IMR-90 (cell line): ENCODE results near the gene POM121L2. TPM values are rescaled to one million over a fixed set of nuclear protein-coding genes. Genes with fewer than 3 reads are reported as not detected.

ENCODE experiments used
- ATAC-seq: fragments of 200-7000 bp; cut with Tn5 transposase; 2 replicates; pipeline ENCODE4 v1.9.1; 2020; ENCODE audit warnings: low read depth, mild to moderate bottlenecking, moderate library complexity
- BruUV-seq: library from RNA; stranded (reverse); fragments of 400-500 nt; replicated peaks from 2 replicates; lab custom pipeline; 2021; lab: Mats Ljungman, UMichigan
- CTCF ChIA-PET: fragments of 300-600 bp; formaldehyde crosslinking; extraction: SDS; loops from one replicate; lab custom pipeline; 2021; ENCODE audit warnings: antibody characterized with exemption; lab: Yijun Ruan, JAX
- POLR2A ChIA-PET: fragments of 300-600 bp; sonication (Branson Sonifier 250); formaldehyde crosslinking; loops from one replicate; lab custom pipeline; 2022; ENCODE audit warnings: antibody characterized with exemption; ENCODE audit not compliant: unreplicated experiment; lab: Charles Lee
- DNase-seq: peaks from one replicate; pipeline ENCODE4 v3.0.0; 2013
- H2AFZ ChIP-seq: replicated peaks from 2 replicates; pipeline ENCODE3; 2013; ENCODE audit warnings: low read length, mild to moderate bottlenecking; ENCODE audit not compliant: poor library complexity
- H2AK5ac ChIP-seq: 2 replicates; pipeline ENCODE4 v1.6.1; 2013; ENCODE audit warnings: low read depth, low read length, inconsistent platforms
- H2AK9ac ChIP-seq: replicated peaks from 2 replicates; pipeline ENCODE3; 2013; ENCODE audit warnings: mild to moderate bottlenecking, low read depth, low read length, moderate library complexity; ENCODE audit not compliant: poor library complexity
- H2BK120ac ChIP-seq: 2 replicates; pipeline ENCODE4 v1.6.1; 2013; ENCODE audit warnings: low read depth, low read length, inconsistent platforms
- H2BK15ac ChIP-seq: 3 replicates; pipeline ENCODE4 v1.6.1; 2013; ENCODE audit warnings: low read depth, low read length, inconsistent platforms
- H2BK20ac ChIP-seq: 2 replicates; pipeline ENCODE4 v1.6.1; 2013; ENCODE audit warnings: low read depth, mild to moderate bottlenecking, inconsistent platforms, low read length, moderate library complexity
- H2BK5ac ChIP-seq: 2 replicates; pipeline ENCODE4 v1.6.1; 2013; ENCODE audit warnings: mild to moderate bottlenecking, low read depth, low read length, inconsistent platforms; ENCODE audit not compliant: poor library complexity, severe bottlenecking
- H3K14ac ChIP-seq: replicated peaks from 2 replicates; pipeline ENCODE4 v1.6.1; 2013; ENCODE audit warnings: low read depth, low read length, inconsistent platforms
- H3K18ac ChIP-seq: 2 replicates; pipeline ENCODE4 v1.6.1; 2013; ENCODE audit warnings: low read depth, low read length, control low read depth
- H3K23ac ChIP-seq: 2 replicates; pipeline ENCODE4 v1.6.1; 2013; ENCODE audit warnings: low read depth, low read length, inconsistent platforms
- H3K27ac ChIP-seq: 2 replicates; pipeline ENCODE4 v1.5.1; 2013; ENCODE audit warnings: mild to moderate bottlenecking, control low read depth, low read length; ENCODE audit not compliant: insufficient read depth
- H3K27me3 ChIP-seq: 2 replicates; pipeline ENCODE4 v1.6.1; 2013; ENCODE audit warnings: low read length; ENCODE audit not compliant: control insufficient read depth, insufficient read depth
- H3K36me3 ChIP-seq: 2 replicates; pipeline ENCODE4 v1.6.1; 2013; ENCODE audit warnings: low read length, mixed read lengths; ENCODE audit not compliant: control insufficient read depth, insufficient read depth
- H3K4ac ChIP-seq: 2 replicates; pipeline ENCODE4 v1.6.1; 2013; ENCODE audit warnings: low read depth, low read length, inconsistent platforms
- H3K4me1 ChIP-seq: 2 replicates; pipeline ENCODE4 v1.6.1; 2013; ENCODE audit warnings: low read length, mixed read lengths; ENCODE audit not compliant: control insufficient read depth, insufficient read depth
- H3K4me2 ChIP-seq: 2 replicates; pipeline ENCODE4 v1.6.1; 2013; ENCODE audit warnings: low read depth, mild to moderate bottlenecking, control low read depth, low read length, moderate library complexity
- H3K4me3 ChIP-seq: 2 replicates; pipeline ENCODE4 v1.5.1; 2013; ENCODE audit warnings: low read depth, mild to moderate bottlenecking, control low read depth, low read length, moderate library complexity; ENCODE audit not compliant: insufficient read depth
- H3K56ac ChIP-seq: 2 replicates; pipeline ENCODE4 v1.6.1; 2013; ENCODE audit warnings: low read length, inconsistent platforms; ENCODE audit not compliant: insufficient read depth; ENCODE audit errors: extremely low read depth
- H3K79me1 ChIP-seq, 2 experiments: 2 replicates each; pipeline ENCODE4 v1.6.1; 2013; ENCODE audit warnings: low read length in 2 of 2, inconsistent platforms in 1 of 2, low read depth in 1 of 2
- H3K9ac ChIP-seq: 2 replicates; pipeline ENCODE4 v1.6.1; 2013; ENCODE audit warnings: low read depth, low read length, control low read depth
- H3K9me1 ChIP-seq: 2 replicates; pipeline ENCODE4 v1.6.1; 2013; ENCODE audit warnings: low read length, inconsistent platforms; ENCODE audit not compliant: insufficient read depth
- H3K9me3 ChIP-seq: 2 replicates; pipeline ENCODE4 v1.6.1; 2013; ENCODE audit warnings: low read length; ENCODE audit not compliant: control insufficient read depth, insufficient read depth
- H4K20me1 ChIP-seq: 2 replicates; pipeline ENCODE4 v1.6.1; 2013; ENCODE audit warnings: low read length, inconsistent platforms; ENCODE audit not compliant: insufficient read depth
- H4K5ac ChIP-seq: 2 replicates; pipeline ENCODE4 v1.6.1; 2013; ENCODE audit warnings: mild to moderate bottlenecking, low read depth, low read length, control low read depth
- H4K8ac ChIP-seq, 2 experiments: 2 replicates each; pipeline ENCODE4 v1.6.1; 2013; ENCODE audit warnings: low read depth in 2 of 2, low read length in 2 of 2, control low read depth in 1 of 2, inconsistent platforms in 1 of 2
- H4K91ac ChIP-seq: 2 replicates; pipeline ENCODE4 v1.6.1; 2013; ENCODE audit warnings: low read depth, low read length, inconsistent platforms; ENCODE audit not compliant: insufficient read depth
- FOS ChIP-seq: fragments of 150-350 bp; IDR thresholded peaks from 2 replicates; pipeline ENCODE4 v1.6.1; 2016; ENCODE audit warnings: low read depth, low read length
- MAZ ChIP-seq: IDR thresholded peaks from 2 replicates; pipeline ENCODE4 v1.6.1; 2012; ENCODE audit warnings: low read depth, mild to moderate bottlenecking, low read length, improper control_type of control experiment, moderate library complexity, borderline replicate concordance
- MXI1 ChIP-seq: IDR thresholded peaks from 2 replicates; pipeline ENCODE4 v1.6.1; 2012; ENCODE audit warnings: low read depth, mild to moderate bottlenecking, low read length, moderate library complexity, borderline replicate concordance
- NFE2L2 ChIP-seq: fragments of 150-350 bp; IDR thresholded peaks from 2 replicates; pipeline ENCODE4 v1.6.1; 2016; ENCODE audit warnings: low read depth, mild to moderate bottlenecking, low read length
- POLR2A ChIP-seq: IDR thresholded peaks from 2 replicates; pipeline ENCODE4 v1.6.1; 2012; ENCODE audit warnings: mild to moderate bottlenecking, low read depth, low read length
- RAD21 ChIP-seq: IDR thresholded peaks from 2 replicates; pipeline ENCODE4 v1.6.1; 2012; ENCODE audit warnings: low read length, improper control_type of control experiment
- RCOR1 ChIP-seq: IDR thresholded peaks from 2 replicates; pipeline ENCODE4 v1.6.1; 2012; ENCODE audit warnings: mild to moderate bottlenecking, low read length, improper control_type of control experiment; ENCODE audit not compliant: insufficient replicate concordance
- WGBS, 2 experiments: methylation state at CpG; one replicate each; pipeline versions ENCODE4 v1.1.5 to v1.1.7; 2013; ENCODE audit warnings: missing lambda C conversion rate in 2 of 2; ENCODE audit not compliant: insufficient read length in 1 of 2; ENCODE audit errors: extremely low coverage in 2 of 2; 5-methylcytosine and 5-hydroxymethylcytosine counted together
- dilution Hi-C: fragments of 300-500 bp; cut with HindIII; formaldehyde crosslinking; loops from one replicate; pipeline ENCODE4 v1.14.3; 2018; ENCODE audit warnings: low sequenced_read_pairs; ENCODE audit not compliant: unreplicated experiment
- in situ Hi-C: fragments of 300-500 bp; cut with MboI; formaldehyde crosslinking; loops from 3 replicates; pipeline ENCODE4 v1.14.3; 2019; ENCODE audit warnings: low sequenced_read_pairs, inconsistent platforms, mixed read lengths
- intact Hi-C: fragments of 100-400 bp; cut with micrococcal nuclease; formaldehyde crosslinking; loops from 2 replicates; pipeline ENCODE4 v1.10.0; 2022
- polyA plus RNA-seq, 3 experiments: library from polyadenylated mRNA; depleted of rRNA; stranded (reverse); fragments of >200 nt; gene quantifications; 2 replicates each; pipeline ENCODE4 v1.2.3, GENCODE V29; 2012; ENCODE audit warnings: low replicate concordance in 1 of 3
- total RNA-seq: library from RNA; depleted of rRNA; stranded (reverse); fragments of >200 nt; gene quantifications from 2 replicates; pipeline ENCODE4 v1.2.3, GENCODE V29; 2012; rRNA removed

Gene POM121L2
- total and polyA plus RNA-seq, 2 of the 4 experiments (the other 2 are of a cell fraction) = not detected

GRCh38 chr6:27260369-27260768 lies 51.7 kb downstream of the POM121L2 start:
- dilution Hi-C loops = no loop called here
- no peaks in the 10 kb centered on the region for H3K9me3 ChIP-seq
- H4K91ac ChIP-seq = no peak overlapping the region
- TF ChIP-seq NFE2L2 (no peak), MXI1 (no peak), POLR2A (no peak), MAZ (no peak), FOS (no peak), RCOR1 (no peak), RAD21 (no peak)
- intact Hi-C loops = no loop called here
- H3K36me3 ChIP-seq = no peaks in the 10 kb centered on the region
- H3K18ac ChIP-seq = no peak overlapping the region
- H3K4me2 ChIP-seq = peak overlapping the region; percentile 20; the same call in 1 of the 2 replicates
- no peak overlapping the region for H4K8ac ChIP-seq
- WGBS, 2 experiments = 3% methylated on average over 4 of the region's 21 CpGs; no CpG with 5 or more reads in 1 of the 2 experiments
- no peak overlapping the region for H3K9ac ChIP-seq
- H2BK20ac ChIP-seq = no peak overlapping the region
- no peak overlapping the region for H3K14ac ChIP-seq
- no peaks in the 10 kb centered on the region; the same call in none of the 2 replicates for H3K27me3 ChIP-seq
- H3K79me1 ChIP-seq = no peaks in the 10 kb centered on the region
- peak overlapping the region; percentile 28 for H2AK9ac ChIP-seq
- CTCF ChIA-PET = no interaction called here
- H4K5ac ChIP-seq = no peak overlapping the region
- no peak overlapping the region for H3K4ac ChIP-seq
- H2AK5ac ChIP-seq = no peak overlapping the region
- in situ Hi-C loops = no loop called here
- H3K4me3 ChIP-seq = no peak overlapping the region
- no peak overlapping the region for H2BK15ac ChIP-seq
- no peak for DNase-seq
- H2BK5ac ChIP-seq = no peak overlapping the region
- H3K23ac ChIP-seq = no peak overlapping the region
- no peak overlapping the region for H3K27ac ChIP-seq
- H2AFZ ChIP-seq = peak overlapping the region; percentile 61
- H3K56ac ChIP-seq = no peak overlapping the region
- no peak overlapping the region for H2BK120ac ChIP-seq
- H3K4me1 ChIP-seq = no peaks in the 10 kb centered on the region
- peak; percentile 24; the same call in 1 of the 2 replicates for ATAC-seq
- no peaks in the 10 kb centered on the region for H3K9me1 ChIP-seq
- H4K20me1 ChIP-seq = no peaks in the 10 kb centered on the region
- POLR2A ChIA-PET = no interaction called here
- no TSS peak for BruUV-seq

Other genes with a start within 250 kb of the POM121L2 start
- not detected in 2 replicates for gene PRSS16, start 64.6 kb downstream of the POM121L2 start, total RNA-seq
- gene PRSS16, start 64.6 kb downstream of the POM121L2 start, polyA plus RNA-seq (2012; rRNA removed) = 0.14 and 0.39 TPM in 2 replicates
- gene ZNF391, start 76.5 kb upstream of the POM121L2 start, total RNA-seq = 0.18 and 0.28 TPM in 2 replicates
- gene ZNF391, start 76.5 kb upstream of the POM121L2 start, polyA plus RNA-seq (2012; rRNA removed) = 0.20 and 0.22 TPM in 2 replicates
- 8.1 and 10.6 TPM in 2 replicates for gene ZNF184, start 160.8 kb upstream of the POM121L2 start, total RNA-seq
- gene ZNF184, start 160.8 kb upstream of the POM121L2 start, polyA plus RNA-seq (2012; rRNA removed) = 2.0 and 2.8 TPM in 2 replicates